GM18526 (cell line): ENCODE measurements around the gene NFRKB.

ENCODE experiments used
- POLR2A ChIP-seq: IDR thresholded peaks from 3 replicates; pipeline ENCODE4 v1.6.1; 2011; ENCODE audit not compliant: insufficient read length; ENCODE audit errors: extremely low read depth

Gene NFRKB

DNA sequence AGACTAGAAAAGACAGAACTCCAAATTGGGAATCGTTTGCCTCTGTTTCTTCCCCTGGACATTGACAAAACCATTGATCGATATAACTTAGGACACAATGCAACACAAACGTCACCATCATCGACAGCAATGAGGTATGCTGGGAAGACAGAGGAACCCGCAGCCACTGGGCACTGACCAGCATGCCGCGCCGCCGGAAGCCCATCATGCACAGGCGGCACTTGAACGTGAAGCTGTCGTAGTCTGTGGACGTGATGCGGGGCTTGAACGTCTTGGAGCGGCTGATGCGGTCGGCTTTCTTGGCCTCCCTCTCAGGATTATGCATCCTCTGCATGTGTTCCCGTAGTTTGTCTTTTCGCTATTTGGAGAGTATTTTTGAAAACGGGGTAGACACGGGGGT lies 23.0 kb upstream of the NFRKB start:
- TF ChIP-seq POLR2A: no peak

DNA sequence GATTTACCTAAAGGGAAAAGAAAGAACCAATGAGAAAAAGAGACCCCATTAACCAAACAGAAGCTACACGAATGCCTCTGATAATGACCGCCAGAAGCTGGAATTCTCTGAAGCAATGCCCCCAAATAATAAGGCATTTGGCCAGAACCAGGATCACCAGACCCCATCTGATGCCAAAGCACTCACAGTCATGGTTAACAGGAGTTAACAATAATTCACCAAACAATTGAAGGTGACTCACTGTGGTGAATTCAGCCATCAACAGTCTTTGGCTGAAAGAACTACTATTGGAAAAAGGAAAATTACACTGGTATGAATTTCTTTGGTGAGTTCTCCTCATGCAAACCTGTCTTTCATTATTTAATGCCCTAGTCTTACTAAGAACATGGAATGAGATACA lies 21.9 kb upstream of the NFRKB start:
- no peak for TF ChIP-seq POLR2A

- TF ChIP-seq POLR2A: no peak
These were observed 15.9 kb upstream of the NFRKB start for GRCh38 chr11:129911298-129911697.

GRCh38 chr11:129910360-129910759 lies 15.0 kb upstream of the NFRKB start:
- no peak for TF ChIP-seq POLR2A

DNA sequence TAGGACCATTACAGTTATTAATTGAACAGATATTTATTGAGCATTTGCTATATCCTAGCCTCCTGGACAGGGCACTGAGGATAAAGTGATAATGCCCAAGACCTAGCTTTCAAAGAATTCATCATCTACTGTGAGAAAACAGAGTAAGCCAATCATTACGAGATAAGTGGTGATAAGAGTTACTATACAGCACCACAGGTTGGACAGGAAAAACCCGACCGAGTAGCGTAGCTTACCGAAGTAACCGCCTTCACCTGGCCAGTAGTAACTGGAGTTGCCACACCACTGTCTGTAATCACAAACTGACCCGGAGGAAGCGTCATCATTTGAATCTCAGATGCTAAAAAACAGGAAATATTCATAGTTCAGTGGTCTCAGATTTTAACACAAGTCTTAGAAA lies 10.0 kb upstream of the NFRKB start:
- no peak for TF ChIP-seq POLR2A

DNA sequence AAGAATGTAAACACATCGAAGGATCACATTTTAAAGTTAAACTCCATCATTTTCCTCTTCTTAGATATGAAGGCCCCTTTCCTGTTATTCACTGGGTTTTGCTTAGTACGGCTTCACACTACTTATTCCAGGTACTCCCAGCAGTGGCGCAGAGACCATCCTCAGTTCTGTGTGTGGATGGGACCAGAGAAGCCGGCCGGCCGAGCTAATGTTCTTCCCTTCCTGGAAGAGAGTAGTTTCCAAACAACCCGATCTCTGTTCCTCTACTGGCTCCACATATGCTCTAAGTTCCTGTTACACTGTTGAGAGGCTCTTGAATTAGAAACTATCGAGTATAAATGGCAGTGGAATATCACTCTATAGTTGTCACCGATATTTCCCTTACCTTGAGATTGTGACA lies 684 bp upstream of the NFRKB start:
- TF ChIP-seq POLR2A: no peak

GRCh38 chr11:129894278-129895125 lies 876 bp downstream of the NFRKB start:
- no peak for TF ChIP-seq POLR2A

GRCh38 chr11:129888451-129888850 lies 6.9 kb downstream of the NFRKB start:
- TF ChIP-seq POLR2A: no peak

GRCh38 chr11:129885381-129885780 lies 10.0 kb downstream of the NFRKB start:
- no peak for TF ChIP-seq POLR2A

DNA sequence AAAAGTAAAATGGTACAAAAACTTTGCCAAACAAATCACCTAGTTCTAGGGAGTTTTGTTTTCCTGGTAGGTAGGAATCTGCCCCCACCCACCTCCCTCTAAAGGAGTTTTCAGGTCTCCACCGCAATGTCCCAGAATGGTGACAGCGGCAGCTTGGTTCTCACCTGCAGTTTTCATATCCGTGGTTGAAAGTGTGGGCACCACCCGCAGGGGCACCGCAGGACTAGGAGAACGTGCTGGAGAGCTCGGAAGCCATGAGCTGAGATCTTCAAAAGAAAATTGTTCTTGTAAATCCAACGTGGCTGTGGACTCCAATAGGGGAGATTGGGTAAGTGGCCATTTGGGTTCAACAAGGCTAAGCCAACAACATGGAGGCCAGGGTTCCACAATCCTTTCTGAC lies 10.8 kb downstream of the NFRKB start:
- TF ChIP-seq POLR2A: no peak

GRCh38 chr11:129881570-129882170 lies 13.7 kb downstream of the NFRKB start:
- no peak for TF ChIP-seq POLR2A

DNA sequence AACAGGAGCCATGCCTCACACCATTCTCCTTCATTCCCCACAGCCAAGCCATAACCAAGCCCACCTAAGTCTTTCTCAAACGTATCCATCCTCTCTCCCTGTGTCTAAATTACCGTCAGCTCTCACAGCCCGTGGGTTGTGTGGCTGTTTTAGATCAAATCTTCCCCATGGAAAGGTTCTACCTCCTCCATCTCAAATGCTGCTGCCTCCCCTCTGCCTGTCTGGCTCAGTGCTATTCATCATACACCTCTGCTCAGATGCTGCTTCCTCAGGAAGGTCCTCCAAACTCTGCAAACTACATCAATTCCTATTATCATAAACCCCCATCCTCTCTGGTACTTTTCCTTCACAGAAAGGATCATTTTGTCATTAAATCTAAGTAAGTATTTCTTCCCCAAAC lies 15.1 kb downstream of the NFRKB start:
- no peak for TF ChIP-seq POLR2A

DNA sequence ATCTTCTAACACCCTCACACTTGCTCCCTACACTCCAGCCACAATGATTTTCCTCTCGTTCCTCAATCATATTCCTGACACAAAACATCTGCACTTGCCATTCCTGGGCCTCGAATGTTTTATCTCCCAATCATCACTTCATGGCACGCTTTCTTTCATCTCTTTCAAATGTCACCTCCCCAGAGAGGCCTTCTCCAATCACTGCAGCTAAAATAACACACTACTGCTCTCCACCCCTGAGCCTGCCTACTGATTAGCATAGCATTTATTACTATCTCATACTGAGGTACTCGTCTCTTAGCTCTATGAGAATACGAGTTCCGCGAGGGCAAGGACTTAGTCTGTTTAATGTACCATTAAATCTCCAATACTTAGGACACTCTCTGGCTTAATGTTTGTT lies 23.5 kb downstream of the NFRKB start:
- no peak for TF ChIP-seq POLR2A

DNA sequence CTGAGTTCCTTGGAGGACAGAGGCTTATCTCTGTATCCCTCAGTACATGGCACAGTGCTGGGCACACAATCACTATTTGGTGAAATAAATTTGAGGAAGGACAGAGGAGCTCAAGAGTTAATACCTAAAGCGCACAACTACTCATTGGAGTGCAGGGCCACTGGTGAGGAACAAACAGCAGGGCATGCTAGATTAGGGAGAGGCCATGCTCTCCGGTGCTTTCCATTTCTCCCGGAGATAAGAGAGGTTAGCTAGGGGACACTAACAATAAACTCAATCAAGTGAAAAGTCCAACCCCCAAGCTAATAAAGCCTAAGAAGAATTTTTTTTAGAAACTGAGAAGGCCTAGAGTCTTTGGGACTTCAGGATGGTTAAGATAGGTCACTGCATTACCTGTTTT lies 29.1 kb downstream of the NFRKB start:
- TF ChIP-seq POLR2A: no peak

DNA sequence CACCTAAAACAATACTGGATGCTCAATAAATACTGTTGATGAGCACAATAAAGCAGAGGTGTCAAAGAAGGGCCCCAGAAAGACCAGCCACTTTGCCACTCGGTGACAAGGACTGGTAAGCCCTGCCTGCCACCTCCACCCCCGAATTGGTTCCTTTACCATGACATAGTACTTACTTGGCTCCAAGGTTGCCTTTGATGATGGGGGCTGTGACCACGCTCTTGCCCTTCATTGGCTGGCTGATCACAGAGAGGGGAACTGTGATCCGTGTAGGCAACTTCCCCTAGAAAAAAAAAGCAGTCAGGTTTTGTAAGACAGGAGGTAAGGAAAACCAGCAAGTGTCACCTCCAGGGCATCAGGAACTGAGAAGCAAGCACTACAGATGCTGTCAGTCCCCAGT lies 29.7 kb downstream of the NFRKB start:
- TF ChIP-seq POLR2A: no peak

DNA sequence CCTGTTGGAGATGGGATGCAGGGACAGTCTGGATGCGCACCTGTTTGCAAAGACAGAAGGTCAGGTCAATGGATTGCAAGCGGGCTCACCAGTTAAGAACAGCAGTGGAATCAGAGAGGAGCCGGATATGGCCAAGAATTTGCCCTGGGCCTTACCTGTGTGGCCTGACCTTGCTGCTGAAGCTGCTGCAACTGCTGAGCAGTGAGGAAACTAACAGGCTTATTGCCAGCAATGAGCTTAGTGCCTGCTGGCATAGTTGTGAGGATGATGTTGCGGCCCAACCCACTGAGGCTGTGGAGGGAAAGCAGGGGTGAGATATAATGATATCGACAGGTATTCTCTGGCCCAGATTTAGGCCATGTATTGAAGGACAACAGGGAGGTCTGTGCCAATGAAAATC lies 30.6 kb downstream of the NFRKB start:
- no peak for TF ChIP-seq POLR2A
